GM06990 (cell line): ENCODE measurements around the gene ZNF438.

Experiments
- DNase-seq: peaks from one replicate; pipeline ENCODE4 v3.0.0-alpha.2; 2011; ENCODE audit not compliant: insufficient read length; ENCODE audit errors: extremely low read depth
- H3K27me3 ChIP-seq: replicated peaks from 2 replicates; pipeline ENCODE4 v1.6.0; 2011; ENCODE audit warnings: low read length; ENCODE audit not compliant: control insufficient read depth, insufficient read depth
- H3K36me3 ChIP-seq: 2 replicates; pipeline ENCODE4 v1.5.1; 2011; ENCODE audit warnings: low read length; ENCODE audit not compliant: control insufficient read depth, insufficient read depth
- H3K4me3 ChIP-seq: replicated peaks from 2 replicates; pipeline ENCODE4 v1.5.1; 2011; ENCODE audit warnings: low read depth, mild to moderate bottlenecking, control low read depth, low read length
- CTCF ChIP-seq: IDR thresholded peaks from 2 replicates; pipeline ENCODE4 v1.5.1; 2011; ENCODE audit warnings: low read length, control low read depth, mild to moderate bottlenecking, inconsistent platforms; ENCODE audit not compliant: insufficient read depth, poor library complexity, severe bottlenecking

The ZNF438 gene

GRCh38 chr10:30853066-30853465 lies 178.6 kb downstream of the ZNF438 start:
- Histone ChIP-seq H3K36me3 (no peaks in the 10 kb centered on the region), H3K4me3 (no peak overlapping the region), H3K27me3 (no peaks in the 10 kb centered on the region)
- no peak for TF ChIP-seq CTCF
- DNase-seq, result no peak

- Histone ChIP-seq H3K4me3 (no peak overlapping the region), H3K36me3 (no peaks in the 10 kb centered on the region), H3K27me3 (no peaks in the 10 kb centered on the region)
- DNase-seq, result no peak
- TF ChIP-seq CTCF, result no peak
Observed at GRCh38 chr10:30850776-30851175, 180.9 kb downstream of the ZNF438 start.

GRCh38 chr10:30849231-30850035 lies 182.2 kb downstream of the ZNF438 start:
- H3K36me3 ChIP-seq, result no peaks in the 10 kb centered on the region
- TF ChIP-seq CTCF, result no peak
- no peaks in the 10 kb centered on the region for H3K27me3 ChIP-seq
- DNase-seq, result no peak
- H3K4me3 ChIP-seq, result no peak overlapping the region

- TF ChIP-seq CTCF, result no peak
- no peak for DNase-seq
Observed at GRCh38 chr10:30848396-30849032, 183.2 kb downstream of the ZNF438 start.

GRCh38 chr10:30847642-30848041 lies 184.0 kb downstream of the ZNF438 start:
- Histone ChIP-seq H3K36me3 (no peaks in the 10 kb centered on the region), H3K27me3 (no peaks in the 10 kb centered on the region), H3K4me3 (no peak overlapping the region)
- no peak for DNase-seq
- no peak for TF ChIP-seq CTCF

More at GRCh38 chr10:30848396-30849032, 183.2 kb downstream of the ZNF438 start:
- no peaks in the 10 kb centered on the region for H3K36me3 ChIP-seq
- no peaks in the 10 kb centered on the region for H3K27me3 ChIP-seq
- no peak overlapping the region for H3K4me3 ChIP-seq
